Activated naive CD4-positive, alpha-beta T cell treated with anti-CD3 and anti-CD28 coated beads, Interleukin-2, amount 10 ng/mL, durations not matched to agents 7 days and 5 days (primary cell): ENCODE data around the gene LAMC1.

ENCODE experiments used
- CTCF ChIA-PET: fragments of 350-600 bp; sonication (Branson Sonifier 250); formaldehyde crosslinking; loops from one replicate; lab custom pipeline; 2021; ENCODE audit warnings: antibody characterized with exemption; lab: Charles Lee
- DNase-seq: peaks from one replicate; pipeline ENCODE4 v3.0.0-alpha.2; 2020
- H3K27ac Mint-ChIP-seq: one replicate; pipeline ENCODE4 v1.8.0; 2021; ENCODE audit warnings: mild to moderate bottlenecking, moderate library complexity, mixed read lengths
- H3K27me3 Mint-ChIP-seq: one replicate; pipeline ENCODE4 v1.8.0; 2021; ENCODE audit warnings: mild to moderate bottlenecking, mixed read lengths
- H3K36me3 Mint-ChIP-seq: one replicate; pipeline ENCODE4 v1.8.0; 2021; ENCODE audit warnings: mixed read lengths
- H3K4me1 Mint-ChIP-seq: one replicate; pipeline ENCODE4 v1.8.0; 2021; ENCODE audit warnings: mixed read lengths
- H3K4me3 Mint-ChIP-seq: one replicate; pipeline ENCODE4 v1.8.0; 2021; ENCODE audit warnings: mild to moderate bottlenecking, moderate library complexity, mixed read lengths
- H3K9me3 Mint-ChIP-seq: one replicate; pipeline ENCODE4 v1.8.0; 2021; ENCODE audit warnings: mixed read lengths

The LAMC1 gene

DNA sequence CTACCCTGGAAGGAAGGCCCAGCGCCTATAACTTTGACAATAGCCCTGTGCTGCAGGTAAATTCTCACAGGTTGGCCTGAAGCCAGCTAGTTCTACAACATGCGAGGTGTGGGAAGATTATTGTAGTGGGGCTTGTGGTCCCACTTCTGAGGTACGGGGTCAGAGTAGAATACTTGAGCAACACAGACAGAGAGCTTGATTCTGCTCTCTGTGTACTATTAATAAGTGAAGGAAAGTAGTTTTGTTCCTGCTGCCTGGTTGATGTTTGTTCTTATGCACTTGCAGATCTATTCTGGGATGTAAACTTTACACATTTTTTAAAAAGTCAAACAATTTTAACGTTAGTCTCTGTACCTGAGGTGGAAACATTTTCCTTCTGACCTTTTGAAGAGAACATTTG lies 80.4 kb downstream of the LAMC1 start:
- H3K4me1 Mint-ChIP-seq: no peaks in the 10 kb centered on the region
- no peaks in the 10 kb centered on the region for H3K36me3 Mint-ChIP-seq
- H3K27me3 Mint-ChIP-seq: peaks cover 7% of the 10 kb centered on the region
- no peak overlapping the region for H3K27ac Mint-ChIP-seq
- DNase-seq: no peak
- CTCF ChIA-PET: no interaction called here
- no peak overlapping the region for H3K4me3 Mint-ChIP-seq
- no peaks in the 10 kb centered on the region for H3K9me3 Mint-ChIP-seq

DNA sequence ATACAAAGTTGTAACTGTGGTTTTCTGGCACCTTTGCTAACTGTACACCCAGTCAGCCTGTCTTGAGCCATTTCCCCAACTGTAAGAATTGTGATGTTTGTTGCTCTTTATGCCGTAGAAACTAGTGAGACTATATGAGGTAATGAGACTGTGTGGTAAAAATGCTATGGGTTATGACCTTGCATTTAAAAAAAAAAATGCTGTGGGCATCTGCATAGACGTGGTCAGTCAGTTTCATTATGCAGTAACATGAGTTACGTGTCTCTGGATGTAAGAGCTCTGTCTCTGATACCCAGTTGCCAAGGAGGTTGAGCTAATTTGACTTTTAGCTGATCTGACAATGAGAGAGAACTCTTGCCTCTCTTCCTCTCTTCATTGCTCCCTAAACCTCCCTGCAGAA lies 82.2 kb downstream of the LAMC1 start:
- Mint-ChIP-seq H3K9me3 (no peaks in the 10 kb centered on the region), H3K4me1 (no peaks in the 10 kb centered on the region), H3K4me3 (no peak overlapping the region), H3K36me3 (no peaks in the 10 kb centered on the region), H3K27me3 (peaks cover 7% of the 10 kb centered on the region), H3K27ac (no peak overlapping the region)
- CTCF ChIA-PET: no interaction called here
- DNase-seq: no peak

DNA sequence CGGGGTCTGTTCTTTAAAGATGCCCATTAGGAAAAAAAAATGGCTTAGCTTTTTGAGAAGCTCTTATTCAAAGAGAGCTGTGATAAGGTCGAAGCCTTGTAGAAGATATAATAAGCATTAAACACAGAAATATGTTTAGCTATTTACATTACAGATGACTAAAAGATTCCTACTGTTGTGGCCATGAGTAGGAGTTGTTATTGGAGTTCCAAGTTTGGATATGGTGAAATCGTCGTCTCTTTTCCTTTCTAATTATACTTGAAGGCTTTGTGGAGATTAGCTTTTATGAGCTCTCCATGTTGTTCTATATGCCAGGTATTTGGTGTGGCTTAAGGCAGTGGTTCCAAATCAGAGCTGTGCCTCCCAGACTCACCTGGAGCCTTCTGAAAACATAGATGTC lies 82.9 kb downstream of the LAMC1 start:
- H3K9me3 Mint-ChIP-seq: no peaks in the 10 kb centered on the region
- no peak overlapping the region for H3K4me3 Mint-ChIP-seq
- no peak for DNase-seq
- H3K4me1 Mint-ChIP-seq: no peaks in the 10 kb centered on the region
- no peaks in the 10 kb centered on the region for H3K36me3 Mint-ChIP-seq
- H3K27ac Mint-ChIP-seq: no peak overlapping the region
- CTCF ChIA-PET: no interaction called here
- H3K27me3 Mint-ChIP-seq: peaks cover 7% of the 10 kb centered on the region

DNA sequence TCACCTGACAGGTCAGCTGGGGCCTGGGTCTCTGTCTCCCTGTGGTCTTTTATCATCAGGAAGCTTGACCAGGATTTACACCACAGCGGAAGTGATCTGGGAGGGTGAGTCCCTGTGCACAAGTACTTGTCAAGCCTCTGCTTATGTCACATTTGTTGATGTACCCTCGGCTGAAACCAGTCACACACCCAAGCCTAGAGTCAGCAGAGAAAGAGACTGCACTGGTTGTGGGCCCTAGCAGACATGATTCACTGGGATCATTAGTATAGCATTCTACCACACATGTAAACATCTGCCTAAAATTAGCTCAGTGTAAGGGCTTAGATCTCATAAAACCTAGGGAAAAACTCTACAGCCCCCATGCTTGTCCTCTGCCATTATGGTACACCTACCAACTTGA lies 83.5 kb downstream of the LAMC1 start:
- no peak for DNase-seq
- H3K4me3 Mint-ChIP-seq: no peak overlapping the region
- no peaks in the 10 kb centered on the region for H3K9me3 Mint-ChIP-seq
- CTCF ChIA-PET: no interaction called here
- no peak overlapping the region for H3K27ac Mint-ChIP-seq
- H3K36me3 Mint-ChIP-seq: no peaks in the 10 kb centered on the region
- H3K27me3 Mint-ChIP-seq: peaks cover 6% of the 10 kb centered on the region
- no peaks in the 10 kb centered on the region for H3K4me1 Mint-ChIP-seq

DNA sequence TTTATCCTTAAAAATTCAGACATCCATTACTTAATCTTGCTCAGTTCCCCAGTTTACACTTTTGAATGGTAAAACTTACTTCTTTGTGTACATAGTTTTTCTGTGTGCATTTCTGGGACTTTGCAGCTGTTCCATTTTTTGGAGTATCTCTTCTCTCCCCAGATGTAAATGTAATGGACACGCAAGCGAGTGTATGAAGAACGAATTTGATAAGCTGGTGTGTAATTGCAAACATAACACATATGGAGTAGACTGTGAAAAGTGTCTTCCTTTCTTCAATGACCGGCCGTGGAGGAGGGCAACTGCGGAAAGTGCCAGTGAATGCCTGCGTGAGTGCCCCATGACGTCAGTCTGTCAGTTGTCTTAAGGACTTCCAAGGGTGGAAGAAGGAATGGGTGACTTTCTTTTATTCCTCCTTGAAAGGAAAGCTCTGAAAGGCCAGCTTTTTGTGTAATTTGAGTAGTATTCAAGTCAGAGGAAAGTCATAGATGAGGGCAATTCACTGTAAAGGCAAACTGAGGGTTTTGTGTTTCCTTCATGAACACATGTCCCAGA lies 87.2 kb downstream of the LAMC1 start:
- Mint-ChIP-seq H3K9me3 (no peaks in the 10 kb centered on the region), H3K36me3 (no peaks in the 10 kb centered on the region), H3K4me1 (no peaks in the 10 kb centered on the region), H3K27me3 (peaks cover 7% of the 10 kb centered on the region), H3K27ac (no peak overlapping the region), H3K4me3 (no peak overlapping the region)
- CTCF ChIA-PET: no interaction called here
- DNase-seq: no peak

DNA sequence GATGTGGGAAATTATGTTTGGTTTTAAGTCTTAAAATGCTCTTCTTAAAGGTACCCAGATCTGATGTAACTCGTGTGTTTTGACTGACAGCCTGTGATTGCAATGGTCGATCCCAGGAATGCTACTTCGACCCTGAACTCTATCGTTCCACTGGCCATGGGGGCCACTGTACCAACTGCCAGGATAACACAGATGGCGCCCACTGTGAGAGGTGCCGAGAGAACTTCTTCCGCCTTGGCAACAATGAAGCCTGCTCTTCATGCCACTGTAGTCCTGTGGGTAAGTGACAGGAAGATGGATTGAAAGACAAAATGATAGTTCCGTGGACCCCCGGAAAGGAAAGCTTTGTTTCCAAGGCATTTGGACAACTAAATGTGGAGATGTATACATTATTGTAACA lies 91.2 kb downstream of the LAMC1 start:
- H3K36me3 Mint-ChIP-seq: no peaks in the 10 kb centered on the region
- H3K4me1 Mint-ChIP-seq: no peaks in the 10 kb centered on the region
- H3K9me3 Mint-ChIP-seq: no peaks in the 10 kb centered on the region

DNA sequence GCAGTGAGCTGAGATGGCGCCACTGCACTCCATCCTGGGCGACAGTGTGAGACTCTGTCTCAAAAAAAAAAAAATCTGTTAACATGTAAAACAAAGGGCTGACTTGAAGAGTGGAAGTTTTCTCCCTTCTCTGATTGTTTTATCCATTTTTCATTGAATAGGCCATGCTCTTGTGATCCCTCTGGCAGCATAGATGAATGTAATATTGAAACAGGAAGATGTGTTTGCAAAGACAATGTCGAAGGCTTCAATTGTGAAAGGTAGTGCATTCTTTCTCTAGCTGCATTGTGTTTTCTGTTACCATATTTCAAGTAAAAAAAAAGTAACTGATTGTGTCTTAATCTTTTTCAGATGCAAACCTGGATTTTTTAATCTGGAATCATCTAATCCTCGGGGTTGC lies 93.2 kb downstream of the LAMC1 start:
- Mint-ChIP-seq H3K9me3 (no peaks in the 10 kb centered on the region), H3K4me3 (no peak overlapping the region), H3K27me3 (peaks cover 5% of the 10 kb centered on the region), H3K4me1 (no peaks in the 10 kb centered on the region), H3K36me3 (no peaks in the 10 kb centered on the region), H3K27ac (no peak overlapping the region)
- CTCF ChIA-PET: no interaction called here
- no peak for DNase-seq

More for the DNA sequence above, 91.2 kb downstream of the LAMC1 start:
- no peak overlapping the region for H3K27ac Mint-ChIP-seq
- CTCF ChIA-PET: no interaction called here
- H3K27me3 Mint-ChIP-seq: peaks cover 5% of the 10 kb centered on the region
- H3K4me3 Mint-ChIP-seq: no peak overlapping the region
- no peak for DNase-seq

DNA sequence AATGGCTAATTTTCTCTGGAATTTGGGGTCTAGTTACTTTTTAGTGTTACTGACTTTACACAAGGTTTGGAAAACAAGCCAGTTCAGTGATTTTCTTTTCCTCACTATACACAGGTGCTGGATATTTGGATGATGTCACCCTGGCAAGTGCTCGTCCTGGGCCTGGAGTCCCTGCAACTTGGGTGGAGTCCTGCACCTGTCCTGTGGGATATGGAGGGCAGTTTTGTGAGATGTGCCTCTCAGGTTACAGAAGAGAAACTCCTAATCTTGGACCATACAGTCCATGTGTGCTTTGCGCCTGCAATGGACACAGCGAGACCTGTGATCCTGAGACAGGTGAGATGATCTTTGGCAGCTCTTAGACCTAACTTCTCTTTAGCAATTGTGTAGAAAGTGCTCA lies 98.4 kb downstream of the LAMC1 start:
- Mint-ChIP-seq H3K4me1 (no peaks in the 10 kb centered on the region), H3K9me3 (no peaks in the 10 kb centered on the region), H3K36me3 (no peaks in the 10 kb centered on the region), H3K27ac (no peak overlapping the region), H3K27me3 (peaks cover 3% of the 10 kb centered on the region), H3K4me3 (no peak overlapping the region)
- DNase-seq: no peak
- CTCF ChIA-PET: no interaction called here

DNA sequence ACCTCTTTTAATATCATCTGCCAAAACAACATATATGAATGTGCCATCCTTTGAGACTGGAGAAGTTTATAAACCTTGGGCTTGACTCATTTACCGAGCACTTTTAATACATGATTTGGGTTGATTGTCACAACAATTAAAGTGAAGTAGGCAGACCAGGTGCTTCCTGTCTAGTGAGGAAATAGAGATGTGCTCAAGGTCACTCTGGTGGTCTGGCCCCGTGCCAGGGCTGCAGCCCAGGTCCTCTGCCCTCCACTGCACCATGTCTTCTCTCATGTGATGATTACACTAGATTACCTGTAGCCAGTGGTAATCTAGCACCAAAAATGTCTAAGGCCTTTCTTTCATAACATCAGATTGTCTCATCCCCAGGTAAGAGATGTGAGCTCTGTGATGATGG lies 101.0 kb downstream of the LAMC1 start:
- H3K27ac Mint-ChIP-seq: no peak overlapping the region
- DNase-seq: no peak
- H3K4me1 Mint-ChIP-seq: no peaks in the 10 kb centered on the region
- peaks cover 3% of the 10 kb centered on the region for H3K27me3 Mint-ChIP-seq
- H3K9me3 Mint-ChIP-seq: no peaks in the 10 kb centered on the region
- H3K4me3 Mint-ChIP-seq: no peak overlapping the region
- CTCF ChIA-PET: no interaction called here
- H3K36me3 Mint-ChIP-seq: no peaks in the 10 kb centered on the region

DNA sequence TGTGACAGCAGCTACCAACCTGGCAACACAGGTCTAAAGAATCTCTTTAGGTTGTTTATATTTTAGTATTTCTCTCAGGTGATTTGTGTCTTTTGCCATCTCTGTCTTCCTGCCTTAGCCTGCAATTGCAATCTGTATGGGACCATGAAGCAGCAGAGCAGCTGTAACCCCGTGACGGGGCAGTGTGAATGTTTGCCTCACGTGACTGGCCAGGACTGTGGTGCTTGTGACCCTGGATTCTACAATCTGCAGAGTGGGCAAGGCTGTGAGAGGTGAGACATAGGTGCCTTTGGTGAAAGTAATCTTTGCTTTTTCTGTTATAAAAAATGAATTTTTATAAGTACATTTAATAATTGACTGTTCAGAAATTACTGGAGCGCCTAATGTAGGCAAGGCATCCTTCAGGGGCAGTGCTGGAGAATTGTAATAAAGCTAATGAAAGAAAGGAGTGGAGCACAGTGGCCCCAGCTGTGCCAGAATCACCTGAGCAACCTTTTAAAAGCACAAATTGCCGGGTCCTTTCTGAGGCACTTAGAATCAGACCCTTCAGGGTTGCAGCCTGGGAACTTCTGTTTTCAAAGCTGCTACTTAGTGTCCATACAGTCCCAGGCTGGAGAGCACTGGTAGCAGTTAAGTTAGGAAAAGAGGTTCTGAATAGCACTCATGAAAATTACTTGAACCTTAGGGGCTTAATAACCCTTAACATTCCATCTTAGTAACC lies 102.2 kb downstream of the LAMC1 start:
- Mint-ChIP-seq H3K4me3 (no peak overlapping the region), H3K4me1 (no peaks in the 10 kb centered on the region), H3K9me3 (no peaks in the 10 kb centered on the region), H3K27ac (no peak overlapping the region), H3K36me3 (no peaks in the 10 kb centered on the region), H3K27me3 (peaks cover 3% of the 10 kb centered on the region)
- no peak for DNase-seq
- CTCF ChIA-PET: no interaction called here

DNA sequence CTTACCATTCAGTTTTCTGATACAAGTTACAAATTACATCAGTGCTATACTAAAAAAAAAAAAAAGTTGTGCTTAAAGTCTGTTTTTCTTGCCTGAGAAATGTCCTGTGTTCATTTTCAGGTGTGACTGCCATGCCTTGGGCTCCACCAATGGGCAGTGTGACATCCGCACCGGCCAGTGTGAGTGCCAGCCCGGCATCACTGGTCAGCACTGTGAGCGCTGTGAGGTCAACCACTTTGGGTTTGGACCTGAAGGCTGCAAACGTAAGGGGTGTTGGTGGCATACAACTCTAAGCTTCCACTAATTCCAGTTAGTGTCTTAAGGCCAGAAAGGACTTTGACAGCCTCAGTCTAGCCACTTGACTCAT lies 102.8 kb downstream of the LAMC1 start:
- Mint-ChIP-seq H3K27me3 (peaks cover 3% of the 10 kb centered on the region), H3K9me3 (no peaks in the 10 kb centered on the region), H3K36me3 (no peaks in the 10 kb centered on the region), H3K4me1 (no peaks in the 10 kb centered on the region), H3K27ac (no peak overlapping the region), H3K4me3 (no peak overlapping the region)
- CTCF ChIA-PET: no interaction called here
- DNase-seq: no peak

DNA sequence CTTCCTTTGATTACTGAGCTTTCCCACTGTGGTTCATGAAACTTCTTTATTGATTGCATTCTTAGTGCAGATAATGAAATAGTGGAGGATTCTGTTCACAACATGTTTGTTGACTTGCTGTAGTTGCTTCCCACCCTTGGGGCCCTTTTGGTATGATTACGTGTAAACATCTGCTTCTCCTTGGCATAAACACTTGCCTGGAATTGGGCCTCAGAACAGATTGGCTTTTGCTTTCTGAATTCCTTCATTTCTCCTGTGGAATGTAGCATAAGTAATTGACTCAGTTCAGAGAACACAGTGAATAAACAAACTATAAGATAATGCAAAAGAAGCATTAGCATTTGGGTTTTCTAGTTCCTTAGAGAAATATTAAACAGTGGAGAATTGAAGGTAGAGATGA lies 103.3 kb downstream of the LAMC1 start:
- H3K4me3 Mint-ChIP-seq: no peak overlapping the region
- H3K36me3 Mint-ChIP-seq: no peaks in the 10 kb centered on the region
- H3K27me3 Mint-ChIP-seq: peaks cover 3% of the 10 kb centered on the region
- CTCF ChIA-PET: no interaction called here
- H3K27ac Mint-ChIP-seq: no peak overlapping the region
- H3K9me3 Mint-ChIP-seq: no peaks in the 10 kb centered on the region
- H3K4me1 Mint-ChIP-seq: no peaks in the 10 kb centered on the region
- no peak for DNase-seq

DNA sequence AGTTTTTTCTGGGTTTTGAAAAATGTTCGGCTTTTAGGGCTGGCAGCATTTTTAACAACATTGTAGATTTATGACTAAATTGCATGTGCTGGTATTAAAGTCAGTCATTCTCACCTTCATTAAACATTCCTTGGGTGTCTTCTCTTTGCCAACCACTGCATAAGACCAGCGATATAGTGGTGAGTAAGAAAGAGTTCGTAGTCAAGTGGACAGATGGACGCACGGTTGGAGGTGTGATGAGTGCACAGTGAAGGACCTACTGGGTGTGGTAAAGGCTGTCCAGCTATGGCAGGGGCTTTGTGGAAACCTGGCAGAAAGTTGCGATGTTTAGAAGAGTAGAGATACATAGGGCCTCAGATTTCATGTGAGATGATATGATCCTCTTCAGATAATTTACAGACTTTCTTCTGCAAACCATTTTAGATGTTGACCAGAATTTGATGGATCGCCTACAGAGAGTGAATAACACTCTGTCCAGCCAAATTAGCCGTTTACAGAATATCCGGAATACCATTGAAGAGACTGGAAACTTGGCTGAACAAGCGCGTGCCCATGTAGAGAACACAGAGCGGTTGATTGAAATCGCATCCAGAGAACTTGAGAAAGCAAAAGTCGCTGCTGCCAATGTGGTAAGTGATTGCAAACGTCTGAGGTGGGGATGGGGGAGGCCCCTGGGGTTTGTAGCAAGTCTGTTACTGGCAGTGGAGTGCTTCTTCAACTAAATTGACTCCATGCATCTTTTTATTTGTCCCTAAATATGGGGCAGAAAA lies 106.9 kb downstream of the LAMC1 start:
- DNase-seq: no peak
- Mint-ChIP-seq H3K27me3 (no peaks in the 10 kb centered on the region), H3K9me3 (no peaks in the 10 kb centered on the region), H3K36me3 (no peaks in the 10 kb centered on the region), H3K4me3 (no peak overlapping the region), H3K4me1 (no peaks in the 10 kb centered on the region), H3K27ac (no peak overlapping the region)
- CTCF ChIA-PET: no interaction called here

DNA sequence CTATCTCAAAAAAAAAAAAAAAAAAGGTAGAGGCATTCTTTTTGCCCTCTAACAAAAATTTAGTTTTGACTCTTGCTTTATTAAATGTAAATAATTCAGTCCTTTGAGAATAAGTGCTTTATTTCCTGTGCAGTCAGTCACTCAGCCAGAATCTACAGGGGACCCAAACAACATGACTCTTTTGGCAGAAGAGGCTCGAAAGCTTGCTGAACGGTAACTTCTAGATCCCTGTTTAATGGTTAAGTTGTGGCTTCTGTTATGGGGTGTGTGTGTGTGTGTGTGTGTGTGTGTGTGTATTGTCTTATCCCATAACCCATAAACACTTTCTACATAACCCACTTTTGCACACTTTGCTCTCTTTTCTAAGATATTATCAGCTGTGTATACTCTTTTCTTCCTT lies 107.9 kb downstream of the LAMC1 start:
- H3K9me3 Mint-ChIP-seq: no peaks in the 10 kb centered on the region
- H3K27me3 Mint-ChIP-seq: no peaks in the 10 kb centered on the region
- CTCF ChIA-PET: no interaction called here
- H3K36me3 Mint-ChIP-seq: no peaks in the 10 kb centered on the region
- no peak overlapping the region for H3K4me3 Mint-ChIP-seq
- no peak overlapping the region for H3K27ac Mint-ChIP-seq
- no peaks in the 10 kb centered on the region for H3K4me1 Mint-ChIP-seq
- no peak for DNase-seq

DNA sequence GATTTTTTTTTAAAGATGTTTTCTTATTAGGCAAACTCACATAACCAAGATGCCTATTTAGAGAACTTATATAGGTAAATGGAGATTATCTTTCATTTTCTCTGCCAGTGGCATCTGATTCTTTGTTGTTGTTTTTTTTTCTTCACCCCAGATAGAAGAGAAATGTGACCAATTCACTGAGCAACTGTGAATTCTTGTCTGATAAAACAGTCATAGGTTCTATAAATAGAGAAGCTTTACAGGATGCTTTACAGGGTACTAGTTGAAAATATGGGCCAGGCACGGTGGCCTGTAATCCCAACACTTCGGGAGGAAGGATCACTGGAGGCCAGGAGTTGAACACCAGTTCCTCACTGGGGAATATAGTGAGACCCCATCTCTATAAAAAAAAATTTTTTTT lies 112.1 kb downstream of the LAMC1 start:
- no peak for DNase-seq
- CTCF ChIA-PET: interaction anchor here (1.8 kb wide), 1 partner anchor 93 kb away, joined by 3 read pairs; no protein-coding TSS in a partner anchor
- H3K4me1 Mint-ChIP-seq: no peaks in the 10 kb centered on the region
- H3K27me3 Mint-ChIP-seq: peaks cover 7% of the 10 kb centered on the region
- no peak overlapping the region for H3K4me3 Mint-ChIP-seq
- H3K36me3 Mint-ChIP-seq: no peaks in the 10 kb centered on the region
- no peak overlapping the region for H3K27ac Mint-ChIP-seq
- H3K9me3 Mint-ChIP-seq: no peaks in the 10 kb centered on the region
